Muscle layer of colon (tissue), 2 donors: ENCODE measurements around the gene DIRAS2.
"Not testable (repeated sequence)": the region's sequence is repeated elsewhere in the genome, so short reads cannot be mapped to it uniquely, and the experiment has no call there.

ENCODE experiments used
- H3K27ac ChIP-seq: one replicate; pipeline ENCODE4 v1.7.0; 2013; ENCODE audit warnings: low read depth, mild to moderate bottlenecking, low read length, moderate library complexity
- H3K27me3 ChIP-seq, 2 donors: one replicate each; pipeline ENCODE4 v1.7.0; 2013; ENCODE audit warnings: low read length in 2 of 2, mild to moderate bottlenecking in 2 of 2; ENCODE audit not compliant: insufficient read depth in 2 of 2, control insufficient read depth in 1 of 2
- H3K36me3 ChIP-seq: one replicate; pipeline ENCODE4 v1.7.0; 2013; ENCODE audit warnings: mild to moderate bottlenecking, low read length; ENCODE audit not compliant: insufficient read depth
- H3K4me1 ChIP-seq: one replicate; pipeline ENCODE4 v1.7.0; 2013; ENCODE audit warnings: mild to moderate bottlenecking, low read length; ENCODE audit not compliant: insufficient read depth
- H3K4me3 ChIP-seq, 2 donors: one replicate each; pipeline ENCODE4 v1.7.0; 2013; ENCODE audit warnings: low read length in 2 of 2, low read depth in 1 of 2, mild to moderate bottlenecking in 1 of 2, moderate library complexity in 1 of 2
- H3K9ac ChIP-seq: one replicate; pipeline ENCODE4 v1.7.0; 2013; ENCODE audit warnings: low read length
- H3K9me3 ChIP-seq: one replicate; pipeline ENCODE4 v1.7.0; 2013; ENCODE audit warnings: mild to moderate bottlenecking, low read length
- donor health status: abdominal sarcoma.
- donor health status: Adenocarcinoma of cecum.

Gene DIRAS2, protein sequence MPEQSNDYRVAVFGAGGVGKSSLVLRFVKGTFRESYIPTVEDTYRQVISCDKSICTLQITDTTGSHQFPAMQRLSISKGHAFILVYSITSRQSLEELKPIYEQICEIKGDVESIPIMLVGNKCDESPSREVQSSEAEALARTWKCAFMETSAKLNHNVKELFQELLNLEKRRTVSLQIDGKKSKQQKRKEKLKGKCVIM

DNA sequence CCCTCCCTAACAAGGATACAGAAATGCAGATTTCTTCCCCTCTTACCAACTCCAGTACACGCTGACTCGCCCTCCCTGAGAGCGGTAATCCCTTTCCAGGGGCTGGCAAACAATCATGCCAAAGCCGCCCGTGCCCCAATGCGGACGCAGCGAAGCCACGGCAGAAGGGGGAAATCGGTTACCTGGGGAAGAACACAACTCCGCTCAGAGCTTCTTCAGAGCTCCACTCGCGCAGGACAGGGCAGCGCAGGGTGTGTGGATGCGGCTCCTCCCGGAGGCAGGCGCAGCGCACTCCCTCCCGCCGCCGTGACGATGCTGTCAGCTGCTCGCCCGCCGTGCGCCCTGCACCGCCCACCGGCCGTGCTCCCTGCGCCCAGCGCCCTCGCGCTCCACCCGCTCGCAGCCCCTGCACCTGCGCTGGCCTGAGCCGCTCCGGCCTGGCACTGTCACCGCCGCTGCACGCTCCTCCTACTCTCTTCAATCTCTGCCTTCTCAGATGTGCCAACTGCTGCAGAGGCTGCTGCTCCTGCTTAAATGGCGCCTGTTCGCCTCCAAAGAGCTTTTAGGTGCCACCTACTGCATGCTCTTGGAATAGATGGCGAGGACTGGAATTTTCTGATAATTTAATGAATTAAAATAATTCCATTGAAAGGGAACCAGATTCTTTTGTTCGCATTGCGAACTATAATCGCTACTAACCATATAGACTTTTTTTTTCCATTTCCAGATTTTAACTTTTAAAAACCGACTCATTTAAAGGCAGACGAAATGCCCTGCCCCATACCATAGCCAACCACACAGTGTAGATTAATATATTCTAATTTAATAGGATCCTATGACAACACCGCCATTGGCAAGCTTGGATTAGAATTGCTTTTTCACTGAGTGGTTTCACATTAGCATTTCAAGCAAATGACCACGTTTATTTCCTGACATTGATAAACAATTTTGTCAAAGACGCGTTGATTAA is at the start of gene DIRAS2:
TSS of gene DIRAS2 (minus strand) at position 255 of the 970 bp plus-strand sequence. CDS start 28,997 bp downstream, outside the sequence.
- no peaks in the 10 kb centered on the region for H3K36me3 ChIP-seq
- no peaks in the 10 kb centered on the region for H3K9me3 ChIP-seq
- H3K4me1 ChIP-seq, result peaks cover 4% of the 10 kb centered on the region
- H3K27ac ChIP-seq, result no peak within 1 kb of the TSS
- peak within 1 kb of the TSS; percentile 18 to 30 for H3K4me3 ChIP-seq
- H3K9ac ChIP-seq, result no peak within 1 kb of the TSS
- peaks cover 7 to 10% of the 10 kb centered on the region in 2 donors for H3K27me3 ChIP-seq

DNA sequence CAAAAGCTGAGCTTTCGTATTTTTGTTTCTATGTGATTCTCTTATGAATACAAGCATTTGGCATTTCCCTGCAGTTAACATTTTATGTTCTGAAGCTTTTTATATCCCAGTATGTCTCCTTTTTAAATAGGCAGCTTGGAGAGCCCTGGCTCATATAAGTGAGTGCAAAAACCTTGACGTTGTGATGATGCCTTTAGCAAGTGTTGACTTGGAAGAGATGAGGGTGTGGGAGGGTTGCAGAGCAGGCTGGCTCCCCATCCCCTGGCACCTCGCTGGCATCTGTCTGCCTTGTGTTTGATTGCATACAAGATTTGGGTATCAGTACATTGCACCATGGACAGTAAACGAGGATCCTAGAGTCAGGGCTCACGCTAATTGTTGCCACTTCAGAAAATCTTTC is 42.1 kb upstream of the DIRAS2 start:
- Histone ChIP-seq H3K36me3 (no peaks in the 10 kb centered on the region), H3K27ac (no peak overlapping the region), H3K9me3 (no peaks in the 10 kb centered on the region), H3K4me3 (no peak overlapping the region), H3K27me3 (no peaks in the 10 kb centered on the region), H3K9ac (no peak overlapping the region), H3K4me1 (no peaks in the 10 kb centered on the region)

DNA sequence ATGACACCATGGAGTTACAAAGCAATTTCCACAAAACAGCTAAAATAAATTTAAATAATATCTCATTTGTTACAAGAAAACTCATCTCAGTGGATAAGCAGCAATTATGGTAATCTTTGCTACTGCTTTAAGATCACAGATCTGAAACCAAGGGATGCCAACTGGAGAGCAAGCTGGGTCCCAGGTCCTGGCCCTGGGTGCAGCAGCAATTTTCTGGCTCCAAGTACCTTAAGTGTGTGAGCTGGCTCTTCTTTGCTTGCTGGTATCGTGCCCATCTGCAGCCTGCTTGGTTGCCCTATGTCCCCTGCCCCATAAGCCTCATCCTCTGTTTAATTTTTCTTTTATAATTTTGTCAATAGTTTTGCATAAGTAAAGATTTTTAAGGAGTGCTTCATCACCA is 41.5 kb upstream of the DIRAS2 start:
- Histone ChIP-seq H3K9ac (no peak overlapping the region), H3K27ac (no peak overlapping the region), H3K4me1 (no peaks in the 10 kb centered on the region), H3K27me3 (no peaks in the 10 kb centered on the region), H3K36me3 (no peaks in the 10 kb centered on the region), H3K9me3 (no peaks in the 10 kb centered on the region), H3K4me3 (no peak overlapping the region)

DNA sequence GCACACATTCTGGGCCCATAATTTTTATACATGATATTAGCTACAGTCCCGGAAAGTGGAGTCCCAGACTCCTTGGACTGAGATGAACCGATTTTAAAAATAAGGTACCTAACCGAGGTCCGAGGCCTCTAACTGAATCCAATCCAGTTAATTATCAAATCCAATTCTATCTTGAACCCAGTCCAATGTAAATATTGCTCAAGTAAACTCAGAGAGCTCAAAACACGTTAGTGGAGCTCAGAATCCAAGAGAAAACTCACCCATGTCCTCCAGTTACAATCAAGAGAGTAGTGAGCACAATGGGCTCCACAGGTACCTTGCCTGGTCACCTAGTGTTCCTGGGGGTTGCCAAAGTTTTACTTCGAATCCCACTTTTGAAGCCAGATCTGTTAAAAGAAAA is 37.9 kb upstream of the DIRAS2 start:
- H3K4me1 ChIP-seq, result no peaks in the 10 kb centered on the region
- no peak overlapping the region for H3K27ac ChIP-seq
- no peak overlapping the region for H3K4me3 ChIP-seq
- H3K9me3 ChIP-seq, result no peaks in the 10 kb centered on the region
- no peaks in the 10 kb centered on the region for H3K27me3 ChIP-seq
- no peak overlapping the region for H3K9ac ChIP-seq
- H3K36me3 ChIP-seq, result no peaks in the 10 kb centered on the region

DNA sequence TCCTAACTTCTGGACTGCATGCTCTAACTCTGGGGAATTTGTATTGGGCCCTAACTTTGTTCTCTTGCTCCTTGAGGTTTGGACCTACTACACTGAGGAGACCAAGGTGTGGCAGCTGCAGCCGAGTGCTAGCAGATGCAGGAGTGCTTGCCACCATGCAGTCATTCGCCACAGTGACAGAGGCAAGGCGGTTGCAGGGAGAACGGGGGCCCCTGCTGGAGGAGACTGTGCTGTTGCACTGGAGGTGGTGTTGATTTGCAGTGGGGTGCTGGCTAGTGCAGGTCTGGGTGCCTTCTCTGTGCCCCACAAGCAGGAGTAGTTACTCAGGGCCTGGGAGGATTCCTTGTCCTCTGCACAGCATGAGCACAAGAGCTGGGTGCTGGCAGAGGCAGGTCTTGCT is 22.4 kb upstream of the DIRAS2 start:
- Histone ChIP-seq H3K27me3 (no peaks in the 10 kb centered on the region), H3K9ac (no peak overlapping the region)

DNA sequence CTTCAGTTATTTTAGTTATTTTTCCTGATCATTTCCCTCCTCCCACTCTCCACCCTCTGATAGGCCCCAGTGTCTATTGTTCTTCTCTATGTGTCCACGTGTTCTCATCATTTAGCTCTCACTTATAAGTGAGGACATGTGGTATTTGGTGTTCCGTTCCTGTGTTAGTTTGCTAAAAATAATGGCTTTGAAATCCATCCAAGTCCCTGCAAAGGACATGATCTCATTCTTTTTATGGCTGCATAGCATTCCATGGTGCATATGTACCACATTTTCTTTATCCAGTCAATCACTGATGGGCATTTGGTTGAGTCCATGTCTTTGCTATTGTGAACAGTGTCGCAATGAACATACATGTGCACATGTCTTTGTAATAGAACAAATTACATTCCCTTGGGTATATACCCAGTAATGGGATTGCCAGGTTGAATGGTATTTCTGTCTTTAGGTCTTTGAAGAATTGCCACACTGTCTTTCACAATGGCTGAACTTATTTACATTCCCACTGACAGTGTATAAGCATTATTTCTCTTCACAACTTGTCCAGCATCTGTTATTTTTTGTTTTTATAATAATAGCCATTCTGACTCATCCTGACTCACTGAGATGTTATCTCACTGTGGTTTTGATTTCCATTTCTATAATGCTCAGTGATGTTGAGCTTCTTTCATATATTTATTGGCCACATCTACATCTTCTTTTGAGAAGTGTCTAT is 17.2 kb upstream of the DIRAS2 start:
- no peaks in the 10 kb centered on the region for H3K9me3 ChIP-seq
- H3K27ac ChIP-seq, result no peak overlapping the region

More for the DNA sequence above, 22.4 kb upstream of the DIRAS2 start:
- Histone ChIP-seq H3K4me1 (no peaks in the 10 kb centered on the region), H3K36me3 (no peaks in the 10 kb centered on the region), H3K9me3 (no peaks in the 10 kb centered on the region), H3K27ac (no peak overlapping the region), H3K4me3 (no peak overlapping the region)

DNA sequence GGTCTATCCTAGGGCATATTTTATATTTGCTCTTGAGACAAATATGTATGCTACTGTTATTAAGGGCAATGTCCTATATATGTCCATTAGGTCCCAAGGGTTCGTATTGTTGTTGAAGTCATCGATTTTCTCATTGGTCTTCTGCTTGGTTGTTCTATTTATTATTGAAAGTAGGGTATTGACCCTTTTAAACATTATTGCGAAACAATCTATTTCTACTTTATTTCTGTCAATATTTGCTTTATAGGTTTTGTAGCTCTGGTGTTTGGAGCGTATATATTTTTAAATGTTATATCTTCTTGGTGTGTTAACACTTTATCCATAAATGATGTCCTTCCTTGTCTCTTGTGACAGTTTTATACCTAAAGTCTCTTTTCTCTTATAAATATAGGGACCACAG is 16.2 kb upstream of the DIRAS2 start:
- H3K27ac ChIP-seq, result no peak overlapping the region
- H3K9me3 ChIP-seq, result no peaks in the 10 kb centered on the region
- no peaks in the 10 kb centered on the region for H3K27me3 ChIP-seq
- no peaks in the 10 kb centered on the region for H3K4me1 ChIP-seq
- no peak overlapping the region for H3K4me3 ChIP-seq
- H3K9ac ChIP-seq, result no peak overlapping the region
- H3K36me3 ChIP-seq, result no peaks in the 10 kb centered on the region

More for the DNA sequence above, 17.2 kb upstream of the DIRAS2 start:
- Histone ChIP-seq H3K9ac (no peak overlapping the region), H3K4me3 (no peak overlapping the region), H3K4me1 (no peaks in the 10 kb centered on the region), H3K36me3 (no peaks in the 10 kb centered on the region), H3K27me3 (no peaks in the 10 kb centered on the region)

DNA sequence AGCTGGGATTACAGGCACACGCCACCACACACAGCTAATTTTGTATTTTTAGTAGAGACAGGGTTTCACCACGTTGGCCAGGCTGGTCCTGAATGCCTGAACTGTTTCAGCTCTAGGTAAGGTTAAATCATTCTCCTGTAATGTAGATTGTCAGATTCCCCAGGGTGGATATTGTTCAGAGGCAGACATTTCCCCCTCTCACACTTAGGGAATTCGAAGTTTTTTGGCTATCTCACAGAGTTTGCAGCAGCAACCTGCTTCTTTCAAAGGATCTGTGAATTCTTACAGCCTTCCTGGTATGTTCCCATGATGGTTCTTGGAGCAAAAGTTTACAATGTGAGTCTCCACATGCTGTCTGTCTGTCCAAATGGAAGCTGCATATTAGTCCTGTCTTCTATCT is 15.6 kb upstream of the DIRAS2 start:
- Histone ChIP-seq H3K27me3 (no peaks in the 10 kb centered on the region), H3K36me3 (no peaks in the 10 kb centered on the region), H3K9me3 (no peaks in the 10 kb centered on the region), H3K27ac (no peak overlapping the region), H3K4me1 (no peaks in the 10 kb centered on the region), H3K4me3 (no peak overlapping the region), H3K9ac (no peak overlapping the region)

DNA sequence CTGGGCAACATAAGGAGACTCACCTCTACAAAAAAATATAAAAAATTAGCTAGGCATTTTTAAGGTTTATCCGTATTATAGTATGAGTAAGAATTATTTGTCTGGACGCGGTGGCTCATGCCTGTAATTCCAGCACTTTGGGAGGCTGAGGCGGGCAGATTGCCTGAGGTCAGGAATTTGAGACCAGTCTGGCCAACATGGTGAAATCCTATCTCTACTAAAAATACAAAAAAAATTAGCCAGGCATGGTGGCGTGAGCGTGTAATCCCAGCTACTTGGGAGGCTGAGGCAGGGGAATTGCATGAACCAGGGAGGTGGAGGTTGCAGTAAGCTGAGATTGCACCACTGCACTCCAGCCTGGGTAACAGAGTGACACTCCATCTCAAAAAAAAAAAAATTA is 14.3 kb upstream of the DIRAS2 start:
- H3K4me1 ChIP-seq, H3K36me3 ChIP-seq, H3K9me3 ChIP-seq, H3K4me3 ChIP-seq, H3K9ac ChIP-seq, H3K27ac ChIP-seq, H3K27me3 ChIP-seq: not testable (repeated sequence)

DNA sequence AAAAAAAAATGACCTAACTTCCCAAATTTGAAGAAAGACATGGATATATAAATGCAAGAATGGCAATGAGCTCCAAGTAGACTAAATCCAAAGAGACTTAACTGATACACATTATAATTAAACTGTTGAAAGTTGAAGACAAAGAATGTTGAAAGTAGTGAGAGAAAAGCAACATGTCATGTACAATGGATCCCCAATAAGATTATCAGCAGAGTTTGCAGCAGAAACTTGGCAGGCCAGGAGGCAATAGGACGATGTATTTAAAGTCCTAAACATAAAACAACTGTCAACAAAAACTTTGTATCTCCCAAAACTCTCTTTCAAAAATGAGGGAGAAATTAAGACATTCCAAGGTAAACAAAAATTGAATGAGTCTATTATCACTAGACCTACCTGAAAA is 8.6 kb upstream of the DIRAS2 start:
- Histone ChIP-seq H3K4me1 (no peaks in the 10 kb centered on the region), H3K36me3 (no peaks in the 10 kb centered on the region), H3K9ac (no peak overlapping the region), H3K4me3 (no peak overlapping the region), H3K9me3 (no peaks in the 10 kb centered on the region), H3K27ac (no peak overlapping the region), H3K27me3 (no peaks in the 10 kb centered on the region)

DNA sequence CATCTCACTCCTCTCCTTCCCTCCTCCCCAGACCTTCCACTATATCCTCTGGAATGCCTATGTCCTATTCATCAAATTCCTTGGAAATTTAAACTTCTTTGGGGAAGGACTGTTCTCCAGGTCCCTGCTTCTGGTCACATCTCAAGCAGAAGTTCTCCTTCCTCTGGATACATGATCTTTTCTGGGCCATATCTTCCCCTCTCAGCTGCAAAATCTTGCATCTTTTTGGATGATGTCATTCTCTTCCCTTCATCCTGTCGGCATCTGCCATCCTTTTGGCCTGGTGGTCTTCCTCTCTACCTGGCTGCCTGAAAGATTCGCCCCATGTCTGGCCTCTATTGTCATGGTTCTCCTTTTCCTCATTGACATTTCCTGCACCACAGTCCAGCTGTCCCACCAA is 5.2 kb upstream of the DIRAS2 start:
- H3K9me3 ChIP-seq, result no peaks in the 10 kb centered on the region
- no peak overlapping the region for H3K9ac ChIP-seq
- no peaks in the 10 kb centered on the region for H3K4me1 ChIP-seq

More for the DNA sequence above, 5.2 kb upstream of the DIRAS2 start:
- peaks cover 0 to 4% of the 10 kb centered on the region in 2 donors for H3K27me3 ChIP-seq
- H3K4me3 ChIP-seq, result no peak overlapping the region
- H3K27ac ChIP-seq, result no peak overlapping the region
- H3K36me3 ChIP-seq, result no peaks in the 10 kb centered on the region
